ENCODE results near the gene PRCC. TPM values are rescaled to one million over a fixed set of nuclear protein-coding genes. Genes with fewer than 3 reads are reported as not detected.

Gene PRCC
- total RNA-seq, 1 donor from 2014 or later, result 21.4 TPM

- DNase-seq (ENCODE audit: low spot score), result no peak
These were observed 74.0 kb downstream of the PRCC start for GRCh38 chr1:156841295-156841855.

GRCh38 chr1:156842618-156843300 is 75.4 kb downstream of the PRCC start:
- DNase-seq (ENCODE audit: low spot score), result no peak

GRCh38 chr1:156844102-156844501 is 76.8 kb downstream of the PRCC start:
- no peak for DNase-seq (ENCODE audit: low spot score)

GRCh38 chr1:156844638-156845037 is 77.3 kb downstream of the PRCC start:
- DNase-seq (ENCODE audit: low spot score), result no peak

GRCh38 chr1:156845055-156845952 is 78.0 kb downstream of the PRCC start:
- no peak for DNase-seq (ENCODE audit: low spot score)

- no peak for DNase-seq (ENCODE audit: low spot score)
These were observed 78.7 kb downstream of the PRCC start for GRCh38 chr1:156845953-156846545.

GRCh38 chr1:156846643-156847042 is 79.3 kb downstream of the PRCC start:
- no peak for DNase-seq (ENCODE audit: low spot score)

- DNase-seq (ENCODE audit: low spot score), result no peak
These were observed 80.5 kb downstream of the PRCC start for GRCh38 chr1:156847591-156848460.

- no peak for DNase-seq (ENCODE audit: low spot score)
These were observed 81.3 kb downstream of the PRCC start for GRCh38 chr1:156848461-156849150.

GRCh38 chr1:156849151-156849496 is 81.8 kb downstream of the PRCC start:
- DNase-seq (ENCODE audit: low spot score), result no peak

Other genes with a start within 250 kb of the PRCC start
- 4.6 TPM for gene IQGAP3, start 195.0 kb upstream of the PRCC start, total RNA-seq (ENCODE audit: insufficient read depth, low replicate concordance)
- 3.1 TPM for gene TTC24, start 187.8 kb upstream of the PRCC start, total RNA-seq (ENCODE audit: insufficient read depth, low replicate concordance)
- 40.9 TPM for gene NAXE, start 175.8 kb upstream of the PRCC start, total RNA-seq (ENCODE audit: insufficient read depth, low replicate concordance)
- 21.7 TPM for gene GPATCH4, start 166.1 kb upstream of the PRCC start, total RNA-seq (ENCODE audit: insufficient read depth, low replicate concordance)
- gene HAPLN2, start 148.1 kb upstream of the PRCC start, total RNA-seq (ENCODE audit: insufficient read depth, low replicate concordance), result not detected
- 9.1 TPM for gene BCAN, start 125.4 kb upstream of the PRCC start, total RNA-seq (ENCODE audit: insufficient read depth, low replicate concordance)
- gene NES, start 90.1 kb upstream of the PRCC start, total RNA-seq (ENCODE audit: insufficient read depth, low replicate concordance), result 19.0 TPM
- 46.7 TPM for gene CRABP2, start 62.0 kb upstream of the PRCC start, total RNA-seq (ENCODE audit: insufficient read depth, low replicate concordance)
- gene METTL25B, start 39.1 kb upstream of the PRCC start, total RNA-seq (ENCODE audit: insufficient read depth, low replicate concordance), result 9.6 TPM
- gene ISG20L2, start 38.8 kb upstream of the PRCC start, total RNA-seq (ENCODE audit: insufficient read depth, low replicate concordance), result 3.9 TPM
- 36.4 TPM for gene MRPL24, start 26.4 kb upstream of the PRCC start, total RNA-seq (ENCODE audit: insufficient read depth, low replicate concordance)
- 69.8 TPM for gene HDGF, start 15.9 kb upstream of the PRCC start, total RNA-seq (ENCODE audit: insufficient read depth, low replicate concordance)
- gene SH2D2A, start 49.3 kb downstream of the PRCC start, total RNA-seq (ENCODE audit: insufficient read depth, low replicate concordance), result 0.48 TPM
- gene INSRR, start 91.6 kb downstream of the PRCC start, total RNA-seq (ENCODE audit: insufficient read depth, low replicate concordance), result not detected
- gene NTRK1, start 93.3 kb downstream of the PRCC start, total RNA-seq (ENCODE audit: insufficient read depth, low replicate concordance), result not detected
- 1.9 TPM for gene PEAR1, start 126.2 kb downstream of the PRCC start, total RNA-seq (ENCODE audit: insufficient read depth, low replicate concordance)
- not detected for gene LRRC71, start 153.1 kb downstream of the PRCC start, total RNA-seq (ENCODE audit: insufficient read depth, low replicate concordance)